IMR-90 (cell line): ENCODE results near the gene RUSF1.

ENCODE experiments used
- CEBPB ChIP-seq: IDR thresholded peaks from 2 replicates; pipeline ENCODE4 v1.6.1; 2012; ENCODE audit warnings: low read depth, low read length, improper control_type of control experiment
- CTCF ChIP-seq: conservative IDR thresholded peaks from 2 replicates; pipeline ENCODE4 v1.5.1; 2012; ENCODE audit warnings: mild to moderate bottlenecking, low read depth, low read length, improper control_type of control experiment
- ELK1 ChIP-seq: fragments of 150-350 bp; IDR thresholded peaks from 2 replicates; pipeline ENCODE4 v1.6.1; 2016; ENCODE audit warnings: low read depth, mild to moderate bottlenecking, low read length, moderate library complexity, borderline replicate concordance
- MAFK ChIP-seq: IDR thresholded peaks from 2 replicates; pipeline ENCODE4 v1.6.1; 2012; ENCODE audit warnings: low read depth, low read length, improper control_type of control experiment
- MXI1 ChIP-seq: IDR thresholded peaks from 2 replicates; pipeline ENCODE4 v1.6.1; 2012; ENCODE audit warnings: low read depth, mild to moderate bottlenecking, low read length, moderate library complexity, borderline replicate concordance
- NFE2L2 ChIP-seq: fragments of 150-350 bp; IDR thresholded peaks from 2 replicates; pipeline ENCODE4 v1.6.1; 2016; ENCODE audit warnings: low read depth, mild to moderate bottlenecking, low read length
- POLR2A ChIP-seq: IDR thresholded peaks from 2 replicates; pipeline ENCODE4 v1.6.1; 2012; ENCODE audit warnings: mild to moderate bottlenecking, low read depth, low read length

GRCh38 chr16:31489298-31489564 is 19.0 kb downstream of the RUSF1 start:
- TF ChIP-seq CTCF (no peak), MAFK (no peak), NFE2L2 (no peak), POLR2A (no peak), ELK1 (no peak), MXI1 (no peak), CEBPB (no peak)
